HepG2 (cell line): ENCODE results near the gene STK32C. TPM values are rescaled to one million over a fixed set of nuclear protein-coding genes. Genes with fewer than 3 reads are reported as not detected.

Source experiments
- ATAC-seq: fragments of 200-7000 bp; cut with Tn5 transposase; 3 replicates; pipeline ENCODE4 v1.9.1; 2020; ENCODE audit warnings: mild to moderate bottlenecking, moderate library complexity
- BruUV-seq: library from RNA; stranded (reverse); fragments of 400-500 nt; replicated peaks from 2 replicates; lab custom pipeline; 2021; lab: Mats Ljungman, UMichigan
- CTCF ChIA-PET: fragments of 300-600 bp; formaldehyde crosslinking; extraction: SDS; loops from one replicate; lab custom pipeline; 2021; ENCODE audit warnings: low total read pairs, inconsistent platforms, low intra/inter-chr PET ratio; lab: Yijun Ruan, JAX
- POLR2A ChIA-PET: fragments of 350-600 bp; sonication (Branson Sonifier 250); formaldehyde crosslinking; loops from one replicate; lab custom pipeline; 2020; ENCODE audit warnings: antibody characterized with exemption, inconsistent platforms; lab: Yijun Ruan, JAX
- DNase-seq: peaks from one replicate; pipeline ENCODE4 v3.0.0-alpha.2; 2015; ENCODE audit warnings: low spot score
- FAIRE-seq: peaks from 3 replicates; lab custom pipeline; 2011; peaks lifted over from hg19 to GRCh38; lab: Jason Lieb, UNC
- H2AFZ ChIP-seq: one replicate; pipeline ENCODE4 v1.6.1; 2011; ENCODE audit warnings: low read length, inconsistent platforms
- H3K27ac ChIP-seq: fragments of 300-600 bp; 3 replicates; pipeline ENCODE4 v1.8.0; 2011; ENCODE audit warnings: mixed run types, mild to moderate bottlenecking, mixed read lengths, low read length, inconsistent platforms; ENCODE audit not compliant: insufficient read depth; ENCODE audit errors: extremely low read length
- H3K27me3 ChIP-seq, 2 experiments: fragments of 200-600 bp in 1 of 2; 2 replicates in 1 of 2; 3 replicates in 1 of 2; pipeline versions ENCODE4 v1.6.0 to v1.8.0; 2011; ENCODE audit warnings: low read length in 2 of 2, mild to moderate bottlenecking in 2 of 2, moderate library complexity in 2 of 2, inconsistent platforms in 1 of 2; ENCODE audit not compliant: insufficient read depth in 2 of 2, control insufficient read depth in 1 of 2
- H3K36me3 ChIP-seq, 2 experiments: fragments of 200-600 bp in 1 of 2; replicated peaks in 1 of 2; 2 replicates in 1 of 2; 3 replicates in 1 of 2; pipeline versions ENCODE4 v1.5.1 to v1.8.0; 2011; ENCODE audit warnings: low read length in 2 of 2, inconsistent platforms in 1 of 2; ENCODE audit not compliant: insufficient read depth in 2 of 2, control insufficient read depth in 1 of 2
- H3K4me1 ChIP-seq: 2 replicates; pipeline ENCODE4 v1.5.1; 2012; ENCODE audit warnings: low read length, inconsistent platforms; ENCODE audit not compliant: insufficient read depth
- H3K4me2 ChIP-seq: 2 replicates; pipeline ENCODE4 v1.6.0; 2011; ENCODE audit warnings: low read depth, low read length, inconsistent platforms
- H3K4me3 ChIP-seq, 3 experiments: fragments of 200-600 bp in 1 of 3; sonication (generic), shearing (Covaris generic) in 1 of 3; replicated peaks in 1 of 3; 2 replicates each; pipeline ENCODE4 v1.5.1; 2011 to 2016; ENCODE audit warnings: low read length in 3 of 3, inconsistent platforms in 2 of 3, low read depth in 2 of 3, mild to moderate bottlenecking in 2 of 3, control low read depth in 1 of 3, mixed read lengths in 1 of 3; ENCODE audit not compliant: insufficient read depth in 1 of 3
- H3K79me2 ChIP-seq: one replicate; pipeline ENCODE4 v1.6.1; 2011; ENCODE audit warnings: low read length, inconsistent platforms; ENCODE audit not compliant: insufficient read depth
- H3K9ac ChIP-seq: 2 replicates; pipeline ENCODE4 v1.6.0; 2011; ENCODE audit warnings: mild to moderate bottlenecking, low read depth, low read length, inconsistent platforms; ENCODE audit not compliant: insufficient read depth
- H3K9me3 ChIP-seq: 2 replicates; pipeline ENCODE4 v1.5.1; 2012; ENCODE audit warnings: mild to moderate bottlenecking, low read length
- H4K20me1 ChIP-seq: 2 replicates; pipeline ENCODE4 v1.6.0; 2011; ENCODE audit warnings: inconsistent platforms, mild to moderate bottlenecking, low read length, moderate library complexity; ENCODE audit not compliant: insufficient read depth
- WGBS: methylation state at CpG from one replicate; pipeline ENCODE4 v1.1.6; 2017; ENCODE audit warnings: low lambda C conversion rate; 5-methylcytosine and 5-hydroxymethylcytosine counted together
- in situ Hi-C: cut with HindIII; loops from 2 replicates; pipeline ENCODE4 v1.10.0; 2017; ENCODE audit warnings: low pct_unique_long_range_greater_than_20kb; ENCODE audit not compliant: extremely low pct_ligation_motif_present
- intact Hi-C: fragments of 100-400 bp; cut with micrococcal nuclease; formaldehyde crosslinking; loops from one replicate; pipeline ENCODE4 v1.10.0; 2022; ENCODE audit not compliant: unreplicated experiment
- polyA plus RNA-seq, 8 experiments: library from polyadenylated mRNA; depleted of rRNA in 3 of 8; stranded (reverse) in 7 of 8; unstranded in 1 of 8; fragments of >200 nt; fragmentation: Illumina TruSeq in 4 of 8; extraction: Trizol in 4 of 8; gene quantifications; 2 replicates each; pipeline versions ENCODE4 v1.2.1 to v1.2.3, GENCODE V29; 2011 to 2016; ENCODE audit warnings: low read depth in 4 of 8, missing spikeins in 1 of 8, mixed read lengths in 1 of 8; ENCODE audit not compliant: insufficient read depth in 1 of 8
- total RNA-seq, 5 experiments: library from RNA; depleted of rRNA; stranded (reverse); fragments of >200 nt; fragmentation: Illumina TruSeq; extraction: Trizol; gene quantifications; 2 replicates each; pipeline ENCODE4 v1.2.3, GENCODE V29; 2016; ENCODE audit warnings: low read depth in 1 of 5
- TF ChIP-seq, protein P1 (sequence below): IDR thresholded peaks from 2 replicates; pipeline ENCODE4 v1.6.1; 2012; ENCODE audit warnings: low read length, improper control_type of control experiment
- TF ChIP-seq, protein P2 (sequence below): sonication (generic); formaldehyde crosslinking; conservative IDR thresholded peaks from 2 replicates; pipeline ENCODE4 v1.8.0; 2022; ENCODE audit warnings: mild to moderate bottlenecking, moderate library complexity, missing genetic modification reagents
- TF ChIP-seq, protein P3 (sequence below): IDR thresholded peaks from 2 replicates; pipeline ENCODE4 v1.6.1; 2016; ENCODE audit warnings: low read depth, missing genetic modification reagents, missing compliant biosample characterization
- TF ChIP-seq, protein P4 (sequence below): sonication (generic); formaldehyde crosslinking; conservative IDR thresholded peaks from 2 replicates; pipeline ENCODE4 v1.4.0; 2020; ENCODE audit warnings: missing genetic modification reagents
- TF ChIP-seq, protein P5 (sequence below): sonication (generic); formaldehyde crosslinking; IDR thresholded peaks from 2 replicates; pipeline ENCODE4 v1.4.0; 2020; ENCODE audit warnings: missing genetic modification reagents

The STK32C gene
- total and polyA plus RNA-seq, 2 of the 13 experiments (the other 11 are each of a cell fraction or from before 2014, with no cell fraction given) = 10.9 to 19.4 TPM

DNA sequence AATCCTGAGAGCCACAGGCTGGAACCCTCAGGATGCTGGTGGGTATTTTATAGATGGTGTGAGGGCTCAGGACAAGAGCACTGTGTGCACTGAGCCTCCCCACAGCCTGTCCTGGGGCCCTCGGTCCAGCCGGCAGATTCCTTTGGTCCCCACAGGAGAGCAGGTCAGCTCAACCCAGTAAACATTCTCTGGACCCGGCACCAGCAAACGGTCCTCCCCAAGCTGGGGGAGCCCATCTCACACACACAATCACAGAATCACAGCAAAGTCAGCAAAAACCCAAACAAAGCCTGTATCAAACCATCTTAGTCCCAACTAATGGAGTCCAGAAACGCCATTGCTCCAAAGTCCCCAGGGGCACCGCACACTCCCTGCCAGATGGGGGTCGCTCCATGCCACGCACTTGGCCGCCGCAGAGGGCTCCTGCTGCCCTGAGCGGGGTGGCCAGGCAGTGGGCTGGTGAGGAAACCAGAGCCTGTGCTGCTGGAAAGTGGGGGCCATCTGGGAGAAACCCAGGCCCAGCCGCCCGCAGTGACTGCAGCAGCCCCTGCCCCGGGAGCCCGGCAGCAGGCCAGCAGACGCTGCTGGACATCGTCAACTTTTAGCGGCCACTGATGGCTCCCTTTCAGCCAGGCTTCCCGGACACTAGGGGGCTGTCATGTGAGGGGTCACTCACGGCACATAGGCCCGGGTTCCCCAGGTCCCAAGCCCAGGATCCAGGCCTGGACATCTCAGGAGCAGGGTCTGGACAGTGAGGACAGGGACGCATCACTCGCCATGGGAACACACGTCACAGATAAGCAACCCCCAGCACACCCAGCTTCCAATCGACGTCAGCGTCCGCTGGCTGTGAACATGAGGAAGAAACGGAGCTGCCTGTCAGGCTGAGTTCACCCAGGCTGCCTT, 68.4 kb downstream of the STK32C start:
- intact Hi-C loops = no loop called here
- FAIRE-seq (no peak), DNase-seq (no peak), ATAC-seq (peak; percentile 30; the same call in 2 of the 3 replicates)
- CTCF ChIA-PET = no interaction called here
- BruUV-seq = no TSS peak
- Histone ChIP-seq H3K4me2 (no peak overlapping the region), H3K9me3 (no peaks in the 10 kb centered on the region), H3K4me3 (no peak overlapping the region), H4K20me1 (no peaks in the 10 kb centered on the region), H3K4me1 (no peaks in the 10 kb centered on the region), H3K36me3 (no peaks in the 10 kb centered on the region), H3K27me3 (no peaks in the 10 kb centered on the region), H3K27ac (no peak overlapping the region), H2AFZ (no peak overlapping the region), H3K9ac (no peak overlapping the region), H3K79me2 (no peaks in the 10 kb centered on the region)
- WGBS = 82% methylated on average over 7 of the region's 29 CpGs
- POLR2A ChIA-PET = no interaction called here
- in situ Hi-C loops = no loop called here
- TF ChIP-seq, protein P1, sequence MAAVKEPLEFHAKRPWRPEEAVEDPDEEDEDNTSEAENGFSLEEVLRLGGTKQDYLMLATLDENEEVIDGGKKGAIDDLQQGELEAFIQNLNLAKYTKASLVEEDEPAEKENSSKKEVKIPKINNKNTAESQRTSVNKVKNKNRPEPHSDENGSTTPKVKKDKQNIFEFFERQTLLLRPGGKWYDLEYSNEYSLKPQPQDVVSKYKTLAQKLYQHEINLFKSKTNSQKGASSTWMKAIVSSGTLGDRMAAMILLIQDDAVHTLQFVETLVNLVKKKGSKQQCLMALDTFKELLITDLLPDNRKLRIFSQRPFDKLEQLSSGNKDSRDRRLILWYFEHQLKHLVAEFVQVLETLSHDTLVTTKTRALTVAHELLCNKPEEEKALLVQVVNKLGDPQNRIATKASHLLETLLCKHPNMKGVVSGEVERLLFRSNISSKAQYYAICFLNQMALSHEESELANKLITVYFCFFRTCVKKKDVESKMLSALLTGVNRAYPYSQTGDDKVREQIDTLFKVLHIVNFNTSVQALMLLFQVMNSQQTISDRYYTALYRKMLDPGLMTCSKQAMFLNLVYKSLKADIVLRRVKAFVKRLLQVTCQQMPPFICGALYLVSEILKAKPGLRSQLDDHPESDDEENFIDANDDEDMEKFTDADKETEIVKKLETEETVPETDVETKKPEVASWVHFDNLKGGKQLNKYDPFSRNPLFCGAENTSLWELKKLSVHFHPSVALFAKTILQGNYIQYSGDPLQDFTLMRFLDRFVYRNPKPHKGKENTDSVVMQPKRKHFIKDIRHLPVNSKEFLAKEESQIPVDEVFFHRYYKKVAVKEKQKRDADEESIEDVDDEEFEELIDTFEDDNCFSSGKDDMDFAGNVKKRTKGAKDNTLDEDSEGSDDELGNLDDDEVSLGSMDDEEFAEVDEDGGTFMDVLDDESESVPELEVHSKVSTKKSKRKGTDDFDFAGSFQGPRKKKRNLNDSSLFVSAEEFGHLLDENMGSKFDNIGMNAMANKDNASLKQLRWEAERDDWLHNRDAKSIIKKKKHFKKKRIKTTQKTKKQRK = no peak
- TF ChIP-seq, protein P2, sequence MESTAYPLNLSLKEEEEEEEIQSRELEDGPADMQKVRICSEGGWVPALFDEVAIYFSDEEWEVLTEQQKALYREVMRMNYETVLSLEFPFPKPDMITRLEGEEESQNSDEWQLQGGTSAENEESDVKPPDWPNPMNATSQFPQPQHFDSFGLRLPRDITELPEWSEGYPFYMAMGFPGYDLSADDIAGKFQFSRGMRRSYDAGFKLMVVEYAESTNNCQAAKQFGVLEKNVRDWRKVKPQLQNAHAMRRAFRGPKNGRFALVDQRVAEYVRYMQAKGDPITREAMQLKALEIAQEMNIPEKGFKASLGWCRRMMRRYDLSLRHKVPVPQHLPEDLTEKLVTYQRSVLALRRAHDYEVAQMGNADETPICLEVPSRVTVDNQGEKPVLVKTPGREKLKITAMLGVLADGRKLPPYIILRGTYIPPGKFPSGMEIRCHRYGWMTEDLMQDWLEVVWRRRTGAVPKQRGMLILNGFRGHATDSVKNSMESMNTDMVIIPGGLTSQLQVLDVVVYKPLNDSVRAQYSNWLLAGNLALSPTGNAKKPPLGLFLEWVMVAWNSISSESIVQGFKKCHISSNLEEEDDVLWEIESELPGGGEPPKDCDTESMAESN (CRISPR knock-in tag) = no peak
- TF ChIP-seq, protein P3, sequence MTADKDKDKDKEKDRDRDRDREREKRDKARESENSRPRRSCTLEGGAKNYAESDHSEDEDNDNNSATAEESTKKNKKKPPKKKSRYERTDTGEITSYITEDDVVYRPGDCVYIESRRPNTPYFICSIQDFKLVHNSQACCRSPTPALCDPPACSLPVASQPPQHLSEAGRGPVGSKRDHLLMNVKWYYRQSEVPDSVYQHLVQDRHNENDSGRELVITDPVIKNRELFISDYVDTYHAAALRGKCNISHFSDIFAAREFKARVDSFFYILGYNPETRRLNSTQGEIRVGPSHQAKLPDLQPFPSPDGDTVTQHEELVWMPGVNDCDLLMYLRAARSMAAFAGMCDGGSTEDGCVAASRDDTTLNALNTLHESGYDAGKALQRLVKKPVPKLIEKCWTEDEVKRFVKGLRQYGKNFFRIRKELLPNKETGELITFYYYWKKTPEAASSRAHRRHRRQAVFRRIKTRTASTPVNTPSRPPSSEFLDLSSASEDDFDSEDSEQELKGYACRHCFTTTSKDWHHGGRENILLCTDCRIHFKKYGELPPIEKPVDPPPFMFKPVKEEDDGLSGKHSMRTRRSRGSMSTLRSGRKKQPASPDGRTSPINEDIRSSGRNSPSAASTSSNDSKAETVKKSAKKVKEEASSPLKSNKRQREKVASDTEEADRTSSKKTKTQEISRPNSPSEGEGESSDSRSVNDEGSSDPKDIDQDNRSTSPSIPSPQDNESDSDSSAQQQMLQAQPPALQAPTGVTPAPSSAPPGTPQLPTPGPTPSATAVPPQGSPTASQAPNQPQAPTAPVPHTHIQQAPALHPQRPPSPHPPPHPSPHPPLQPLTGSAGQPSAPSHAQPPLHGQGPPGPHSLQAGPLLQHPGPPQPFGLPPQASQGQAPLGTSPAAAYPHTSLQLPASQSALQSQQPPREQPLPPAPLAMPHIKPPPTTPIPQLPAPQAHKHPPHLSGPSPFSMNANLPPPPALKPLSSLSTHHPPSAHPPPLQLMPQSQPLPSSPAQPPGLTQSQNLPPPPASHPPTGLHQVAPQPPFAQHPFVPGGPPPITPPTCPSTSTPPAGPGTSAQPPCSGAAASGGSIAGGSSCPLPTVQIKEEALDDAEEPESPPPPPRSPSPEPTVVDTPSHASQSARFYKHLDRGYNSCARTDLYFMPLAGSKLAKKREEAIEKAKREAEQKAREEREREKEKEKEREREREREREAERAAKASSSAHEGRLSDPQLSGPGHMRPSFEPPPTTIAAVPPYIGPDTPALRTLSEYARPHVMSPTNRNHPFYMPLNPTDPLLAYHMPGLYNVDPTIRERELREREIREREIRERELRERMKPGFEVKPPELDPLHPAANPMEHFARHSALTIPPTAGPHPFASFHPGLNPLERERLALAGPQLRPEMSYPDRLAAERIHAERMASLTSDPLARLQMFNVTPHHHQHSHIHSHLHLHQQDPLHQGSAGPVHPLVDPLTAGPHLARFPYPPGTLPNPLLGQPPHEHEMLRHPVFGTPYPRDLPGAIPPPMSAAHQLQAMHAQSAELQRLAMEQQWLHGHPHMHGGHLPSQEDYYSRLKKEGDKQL = no peak
- TF ChIP-seq, protein P4, sequence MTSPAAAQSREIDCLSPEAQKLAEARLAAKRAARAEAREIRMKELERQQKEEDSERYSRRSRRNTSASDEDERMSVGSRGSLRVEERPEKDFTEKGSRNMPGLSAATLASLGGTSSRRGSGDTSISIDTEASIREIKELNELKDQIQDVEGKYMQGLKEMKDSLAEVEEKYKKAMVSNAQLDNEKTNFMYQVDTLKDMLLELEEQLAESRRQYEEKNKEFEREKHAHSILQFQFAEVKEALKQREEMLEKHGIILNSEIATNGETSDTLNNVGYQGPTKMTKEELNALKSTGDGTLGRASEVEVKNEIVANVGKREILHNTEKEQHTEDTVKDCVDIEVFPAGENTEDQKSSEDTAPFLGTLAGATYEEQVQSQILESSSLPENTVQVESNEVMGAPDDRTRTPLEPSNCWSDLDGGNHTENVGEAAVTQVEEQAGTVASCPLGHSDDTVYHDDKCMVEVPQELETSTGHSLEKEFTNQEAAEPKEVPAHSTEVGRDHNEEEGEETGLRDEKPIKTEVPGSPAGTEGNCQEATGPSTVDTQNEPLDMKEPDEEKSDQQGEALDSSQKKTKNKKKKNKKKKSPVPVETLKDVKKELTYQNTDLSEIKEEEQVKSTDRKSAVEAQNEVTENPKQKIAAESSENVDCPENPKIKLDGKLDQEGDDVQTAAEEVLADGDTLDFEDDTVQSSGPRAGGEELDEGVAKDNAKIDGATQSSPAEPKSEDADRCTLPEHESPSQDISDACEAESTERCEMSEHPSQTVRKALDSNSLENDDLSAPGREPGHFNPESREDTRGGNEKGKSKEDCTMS = no peak
- TF ChIP-seq, protein P5, sequence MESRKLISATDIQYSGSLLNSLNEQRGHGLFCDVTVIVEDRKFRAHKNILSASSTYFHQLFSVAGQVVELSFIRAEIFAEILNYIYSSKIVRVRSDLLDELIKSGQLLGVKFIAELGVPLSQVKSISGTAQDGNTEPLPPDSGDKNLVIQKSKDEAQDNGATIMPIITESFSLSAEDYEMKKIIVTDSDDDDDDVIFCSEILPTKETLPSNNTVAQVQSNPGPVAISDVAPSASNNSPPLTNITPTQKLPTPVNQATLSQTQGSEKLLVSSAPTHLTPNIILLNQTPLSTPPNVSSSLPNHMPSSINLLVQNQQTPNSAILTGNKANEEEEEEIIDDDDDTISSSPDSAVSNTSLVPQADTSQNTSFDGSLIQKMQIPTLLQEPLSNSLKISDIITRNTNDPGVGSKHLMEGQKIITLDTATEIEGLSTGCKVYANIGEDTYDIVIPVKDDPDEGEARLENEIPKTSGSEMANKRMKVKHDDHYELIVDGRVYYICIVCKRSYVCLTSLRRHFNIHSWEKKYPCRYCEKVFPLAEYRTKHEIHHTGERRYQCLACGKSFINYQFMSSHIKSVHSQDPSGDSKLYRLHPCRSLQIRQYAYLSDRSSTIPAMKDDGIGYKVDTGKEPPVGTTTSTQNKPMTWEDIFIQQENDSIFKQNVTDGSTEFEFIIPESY = 0 out of 2 replicates have a peak, but pooled peaks have one; percentile 40
